SU-DHL-6 (cell line): ENCODE measurements around the gene WWOX.

ENCODE experiments used
- EZH2phosphoT487 ChIP-seq: fragments of 200-600 bp; sonication (generic), shearing (Covaris generic); conservative IDR thresholded peaks from 2 replicates; pipeline ENCODE4 v1.6.1; 2018; ENCODE audit warnings: mild to moderate bottlenecking, antibody characterized with exemption, low read length, moderate library complexity, mixed read lengths
- TF ChIP-seq, protein P1 (sequence below): fragments of 200-600 bp; sonication (generic); IDR thresholded peaks from one replicate; pipeline ENCODE4 v1.5.1; 2017; ENCODE audit warnings: antibody characterized with exemption, mild to moderate bottlenecking, low read length, moderate library complexity; ENCODE audit not compliant: insufficient read depth, poor library complexity, severe bottlenecking

DNA sequence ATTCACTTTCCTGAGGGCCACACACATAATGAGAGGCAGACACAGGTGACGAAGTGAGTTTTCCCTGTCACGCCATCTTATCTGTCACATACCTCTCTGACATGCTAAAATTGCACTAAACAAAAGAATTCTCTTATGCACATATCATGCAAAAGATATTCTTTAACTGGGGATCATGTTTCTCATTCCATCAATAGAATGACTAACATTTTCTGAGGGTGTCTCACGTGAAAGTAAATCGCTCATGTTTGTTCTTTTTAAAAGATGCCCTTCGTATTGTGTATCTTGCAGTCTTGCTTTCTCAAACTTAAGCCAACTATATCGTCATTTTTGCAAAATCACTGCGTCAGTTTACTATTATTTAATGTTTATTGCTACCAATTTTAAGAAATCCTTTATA lies 306.4 kb downstream of the WWOX start:
- TF ChIP-seq, protein P1, sequence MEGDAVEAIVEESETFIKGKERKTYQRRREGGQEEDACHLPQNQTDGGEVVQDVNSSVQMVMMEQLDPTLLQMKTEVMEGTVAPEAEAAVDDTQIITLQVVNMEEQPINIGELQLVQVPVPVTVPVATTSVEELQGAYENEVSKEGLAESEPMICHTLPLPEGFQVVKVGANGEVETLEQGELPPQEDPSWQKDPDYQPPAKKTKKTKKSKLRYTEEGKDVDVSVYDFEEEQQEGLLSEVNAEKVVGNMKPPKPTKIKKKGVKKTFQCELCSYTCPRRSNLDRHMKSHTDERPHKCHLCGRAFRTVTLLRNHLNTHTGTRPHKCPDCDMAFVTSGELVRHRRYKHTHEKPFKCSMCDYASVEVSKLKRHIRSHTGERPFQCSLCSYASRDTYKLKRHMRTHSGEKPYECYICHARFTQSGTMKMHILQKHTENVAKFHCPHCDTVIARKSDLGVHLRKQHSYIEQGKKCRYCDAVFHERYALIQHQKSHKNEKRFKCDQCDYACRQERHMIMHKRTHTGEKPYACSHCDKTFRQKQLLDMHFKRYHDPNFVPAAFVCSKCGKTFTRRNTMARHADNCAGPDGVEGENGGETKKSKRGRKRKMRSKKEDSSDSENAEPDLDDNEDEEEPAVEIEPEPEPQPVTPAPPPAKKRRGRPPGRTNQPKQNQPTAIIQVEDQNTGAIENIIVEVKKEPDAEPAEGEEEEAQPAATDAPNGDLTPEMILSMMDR: no peak
- no peak for TF ChIP-seq EZH2phosphoT487
